Measurements from ENCODE around the gene SEPTIN10. TPM values are rescaled to one million over a fixed set of nuclear protein-coding genes. Genes with fewer than 3 reads are reported as not detected.

Gene SEPTIN10
- total and polyA plus RNA-seq, 9 of the 15 experiments (the other 6 are each of a cell fraction or from before 2014, with no cell fraction given) = 0.40 TPM; not detected in 8

GRCh38 chr2:109527846-109528705 lies 85.7 kb downstream of the SEPTIN10 start (continued):
- TF ChIP-seq RREB1 (CRISPR knock-in tag; IDR thresholded peaks at IDR 0.05) = no peak
- no peak for TF ChIP-seq ZSCAN32 (CRISPR knock-in tag; IDR thresholded peaks at IDR 0.05)
- TF ChIP-seq SNRNP70 (optimal IDR thresholded peaks at IDR 0.05; ENCODE audit: low read depth, low read length) = no peak
- no peak for TF ChIP-seq NRF1 (conservative IDR thresholded peaks at IDR 0.05 in 1 of 2, IDR thresholded peaks at IDR 0.05 in 1 of 2)

Data from K562 (cell line).